H1 (cell line): Measurements from ENCODE around the gene DPT. TPM values are rescaled to one million over a fixed set of nuclear protein-coding genes. Genes with fewer than 3 reads are reported as not detected.

Source experiments
- CTCF ChIA-PET: fragments of 300-600 bp; sonication (Branson Sonifier 250); formaldehyde crosslinking; loops from one replicate; lab custom pipeline; 2021; ENCODE audit not compliant: partially characterized antibody; lab: Charles Lee
- POLR2A ChIA-PET: fragments of 300-600 bp; sonication (Branson Sonifier 250); formaldehyde crosslinking; loops from one replicate; lab custom pipeline; 2021; ENCODE audit warnings: inconsistent platforms; ENCODE audit not compliant: partially characterized antibody; lab: Charles Lee
- DNase-seq, 2 experiments: peaks; one replicate each; pipeline versions ENCODE4 v3.0.0 to v3.0.0-alpha.2; 2010 to 2022; ENCODE audit warnings: low spot score in 2 of 2, low read depth in 1 of 2, mixed read lengths in 1 of 2
- FAIRE-seq: peaks from 2 replicates; lab custom pipeline; 2011; peaks lifted over from hg19 to GRCh38; lab: Jason Lieb, UNC
- H2AFZ ChIP-seq: 2 replicates; pipeline ENCODE4 v1.8.1; 2012; ENCODE audit warnings: low read length, inconsistent platforms
- H2AK5ac ChIP-seq: 2 replicates; pipeline ENCODE4 v1.6.1; 2013; ENCODE audit warnings: low read depth, low read length
- H2BK120ac ChIP-seq: replicated peaks from 2 replicates; pipeline ENCODE3; 2013; ENCODE audit warnings: low read depth, low read length, inconsistent platforms
- H2BK12ac ChIP-seq: 2 replicates; pipeline ENCODE4 v1.6.1; 2013; ENCODE audit warnings: low read depth, low read length
- H2BK15ac ChIP-seq: 2 replicates; pipeline ENCODE4 v1.6.1; 2013; ENCODE audit warnings: low read length
- H2BK20ac ChIP-seq: 2 replicates; pipeline ENCODE4 v1.6.1; 2013; ENCODE audit warnings: low read length
- H2BK5ac ChIP-seq: 2 replicates; pipeline ENCODE4 v1.6.1; 2013; ENCODE audit warnings: low read depth, low read length
- H3K14ac ChIP-seq: 2 replicates; pipeline ENCODE4 v1.6.1; 2013; ENCODE audit warnings: inconsistent platforms; ENCODE audit not compliant: insufficient read length
- H3K18ac ChIP-seq: 2 replicates; pipeline ENCODE4 v1.6.1; 2013; ENCODE audit warnings: low read length; ENCODE audit errors: extremely low read depth
- H3K23ac ChIP-seq: 2 replicates; pipeline ENCODE4 v1.6.1; 2013; ENCODE audit warnings: inconsistent platforms; ENCODE audit not compliant: insufficient read length
- H3K23me2 ChIP-seq: 2 replicates; pipeline ENCODE4 v1.6.1; 2013; ENCODE audit warnings: low read depth, low read length
- H3K27ac ChIP-seq: 2 replicates; pipeline ENCODE4 v1.6.1; 2011; ENCODE audit warnings: low read depth, low read length, inconsistent platforms
- H3K27me3 ChIP-seq, 4 experiments: replicated peaks in 1 of 4; 1 replicate in 1 of 4; 2 replicates in 3 of 4; pipeline versions ENCODE4 v1.6.1 to v1.8.1; 2011 to 2013; ENCODE audit warnings: low read length in 3 of 4, mild to moderate bottlenecking in 3 of 4, inconsistent platforms in 2 of 4, mixed read lengths in 2 of 4, moderate library complexity in 1 of 4; ENCODE audit not compliant: control insufficient read depth in 3 of 4, insufficient read depth in 3 of 4; ENCODE audit errors: extremely low read depth in 1 of 4
- H3K36me3 ChIP-seq, 4 experiments: 2 replicates each; pipeline versions ENCODE4 v1.6.1 to v1.8.1; 2011 to 2013; ENCODE audit warnings: mild to moderate bottlenecking in 4 of 4, low read length in 3 of 4, moderate library complexity in 2 of 4, control low read depth in 1 of 4, inconsistent platforms in 1 of 4; ENCODE audit not compliant: insufficient read depth in 4 of 4, control insufficient read depth in 2 of 4
- H3K4ac ChIP-seq: replicated peaks from 2 replicates; pipeline ENCODE3; 2013; ENCODE audit warnings: low read length, low read depth, mixed read lengths, inconsistent platforms; ENCODE audit not compliant: insufficient read length
- H3K4me1 ChIP-seq, 4 experiments: replicated peaks in 1 of 4; 1 replicate in 1 of 4; 2 replicates in 3 of 4; pipeline versions ENCODE4 v1.6.1 to v1.8.1; 2011 to 2013; ENCODE audit warnings: low read length in 3 of 4, inconsistent platforms in 2 of 4, mixed read lengths in 1 of 4; ENCODE audit not compliant: insufficient read depth in 4 of 4, control insufficient read depth in 3 of 4
- H3K4me2 ChIP-seq, 2 experiments: 2 replicates each; pipeline versions ENCODE4 v1.6.1 to v1.8.1; 2011 to 2013; ENCODE audit warnings: low read depth in 2 of 2, low read length in 2 of 2, control low read depth in 1 of 2, inconsistent platforms in 1 of 2, mild to moderate bottlenecking in 1 of 2; ENCODE audit not compliant: insufficient read depth in 1 of 2
- H3K4me3 ChIP-seq, 4 experiments: fragments of 200-600, 300-600 bp in 1 of 4; sonication (generic), shearing (Covaris generic), sonication (Bioruptor Twin) in 1 of 4; 2 replicates each; pipeline versions ENCODE4 v1.5.1 to v1.8.1; 2011 to 2016; ENCODE audit warnings: low read length in 4 of 4, low read depth in 3 of 4, control low read depth in 2 of 4, inconsistent platforms in 2 of 4, mild to moderate bottlenecking in 2 of 4, mixed read lengths in 1 of 4, moderate library complexity in 1 of 4; ENCODE audit not compliant: insufficient read depth in 2 of 4; ENCODE audit errors: extremely low read depth in 1 of 4
- H3K56ac ChIP-seq: replicated peaks from 2 replicates; pipeline ENCODE3; 2013; ENCODE audit warnings: low read depth, mild to moderate bottlenecking, mixed read lengths, low read length, inconsistent platforms; ENCODE audit not compliant: insufficient read length
- H3K79me1 ChIP-seq: 2 replicates; pipeline ENCODE4 v1.6.1; 2013; ENCODE audit warnings: low read depth, low read length, control low read depth
- H3K79me2 ChIP-seq, 2 experiments: 2 replicates each; pipeline versions ENCODE4 v1.6.1 to v1.8.1; 2012 to 2013; ENCODE audit warnings: low read length in 2 of 2, mild to moderate bottlenecking in 2 of 2, inconsistent platforms in 1 of 2; ENCODE audit not compliant: insufficient read depth in 2 of 2, control insufficient read depth in 1 of 2
- H3K9ac ChIP-seq, 4 experiments: replicated peaks in 1 of 4; 1 replicate in 1 of 4; 2 replicates in 3 of 4; pipeline versions ENCODE4 v1.6.1 to v1.8.1; 2011 to 2013; ENCODE audit warnings: low read depth in 3 of 4, low read length in 3 of 4, control low read depth in 2 of 4, mild to moderate bottlenecking in 2 of 4, moderate library complexity in 2 of 4, inconsistent platforms in 1 of 4; ENCODE audit errors: extremely low read depth in 1 of 4
- H3K9me3 ChIP-seq, 2 experiments: 2 replicates each; pipeline versions ENCODE4 v1.6.1 to v1.8.1; 2012 to 2013; ENCODE audit warnings: mild to moderate bottlenecking in 2 of 2, moderate library complexity in 2 of 2, control low read depth in 1 of 2, inconsistent platforms in 1 of 2, low read depth in 1 of 2, low read length in 1 of 2, mixed read lengths in 1 of 2; ENCODE audit not compliant: insufficient read depth in 2 of 2
- H4K20me1 ChIP-seq, 2 experiments: replicated peaks in 1 of 2; 2 replicates each; pipeline versions ENCODE3 to v1.8.1; 2011 to 2013; ENCODE audit warnings: inconsistent platforms in 2 of 2, low read length in 2 of 2, mild to moderate bottlenecking in 1 of 2; ENCODE audit not compliant: insufficient read depth in 2 of 2, control insufficient read depth in 1 of 2
- H4K5ac ChIP-seq: 2 replicates; pipeline ENCODE4 v1.6.1; 2013; ENCODE audit warnings: low read length, low read depth, mixed read lengths, inconsistent platforms; ENCODE audit not compliant: insufficient read length
- H4K8ac ChIP-seq: 2 replicates; pipeline ENCODE4 v1.8.0; 2013; ENCODE audit warnings: mild to moderate bottlenecking, moderate library complexity, low read length, inconsistent platforms; ENCODE audit not compliant: insufficient read depth; ENCODE audit errors: extremely low read depth
- H4K91ac ChIP-seq: replicated peaks from 2 replicates; pipeline ENCODE3; 2013; ENCODE audit warnings: low read length, mixed read lengths, inconsistent platforms; ENCODE audit not compliant: insufficient read length
- ASH2L ChIP-seq: fragments of 200-600, 300-600 bp; sonication (generic); IDR thresholded peaks from one replicate; pipeline ENCODE4 v1.7.1; 2017; ENCODE audit warnings: low read length
- CHD2 ChIP-seq: IDR thresholded peaks from 2 replicates; pipeline ENCODE4 v1.6.1; 2012; ENCODE audit warnings: low read length, improper control_type of control experiment
- EZH2 ChIP-seq: fragments of 200-600 bp; sonication (generic); IDR thresholded peaks from 2 replicates; pipeline ENCODE4 v1.7.1; 2012; ENCODE audit warnings: low read depth, mild to moderate bottlenecking, moderate library complexity, low read length, inconsistent platforms; ENCODE audit not compliant: severe bottlenecking
- FOSL1 ChIP-seq: IDR thresholded peaks from 2 replicates; pipeline ENCODE4 v1.6.1; 2011; ENCODE audit warnings: mild to moderate bottlenecking, low read depth, low read length, moderate library complexity; ENCODE audit not compliant: insufficient read depth
- GABPA ChIP-seq: IDR thresholded peaks from 2 replicates; pipeline ENCODE4 v1.6.1; 2011; ENCODE audit warnings: mild to moderate bottlenecking, low read length, moderate library complexity, borderline replicate concordance; ENCODE audit not compliant: insufficient read depth
- NRF1 ChIP-seq: IDR thresholded peaks from 2 replicates; pipeline ENCODE4 v1.6.1; 2011; ENCODE audit warnings: mild to moderate bottlenecking, low read depth, low read length, improper control_type of control experiment
- RBBP5 ChIP-seq: IDR thresholded peaks from 2 replicates; pipeline ENCODE4 v1.7.1; 2012; ENCODE audit warnings: low read depth, mild to moderate bottlenecking, inconsistent platforms, low read length, moderate library complexity, borderline replicate concordance
- ZNF274 ChIP-seq: IDR thresholded peaks from 2 replicates; pipeline ENCODE4 v1.7.0; 2012; ENCODE audit warnings: low read length, borderline replicate concordance; ENCODE audit errors: extremely low read depth
- WGBS, 2 experiments: shearing (Covaris generic) in 1 of 2; methylation state at CpG; one replicate each; pipeline versions ENCODE4 v1.1.6 to v1.1.7; 2013 to 2015; ENCODE audit warnings: low lambda C conversion rate in 2 of 2, mixed read lengths in 2 of 2, inconsistent platforms in 1 of 2, low coverage in 1 of 2, missing lambda C conversion rate in 1 of 2; ENCODE audit not compliant: insufficient replicate concordance in 2 of 2, insufficient coverage in 1 of 2, insufficient read length in 1 of 2; ENCODE audit errors: extremely low coverage in 1 of 2, missing lambda C conversion rate in 1 of 2; 5-methylcytosine and 5-hydroxymethylcytosine counted together
- polyA plus RNA-seq, 7 experiments: library from polyadenylated mRNA; depleted of rRNA in 3 of 7; stranded (reverse) in 5 of 7; unstranded in 2 of 7; fragments of >200 nt in 5 of 7; fragments of 200-250 nt in 2 of 7; gene quantifications; 1 replicate in 5 of 7; 2 replicates in 1 of 7; 4 replicates in 1 of 7; pipeline versions ENCODE4 v1.2.1 to v1.2.3, GENCODE V29; 2011 to 2013; ENCODE audit warnings: missing spikeins in 2 of 7, mixed read lengths in 2 of 7
- total RNA-seq: library from RNA; stranded (reverse); fragmentation: NEBNext Ultra II Directional; extraction: Animal tissue kit (Norgen Biotek cat#: 25700); gene quantifications from 2 replicates; pipeline ENCODE4 v1.2.1, GENCODE V29; 2021
- TF ChIP-seq, protein P1 (sequence below): IDR thresholded peaks from 2 replicates; pipeline ENCODE4 v1.6.1; 2011; ENCODE audit warnings: low read length, improper control_type of control experiment

The DPT gene
- total and polyA plus RNA-seq, 2 of the 8 experiments (the other 6 are each of a cell fraction or from before 2014, with no cell fraction given): not detected

DNA sequence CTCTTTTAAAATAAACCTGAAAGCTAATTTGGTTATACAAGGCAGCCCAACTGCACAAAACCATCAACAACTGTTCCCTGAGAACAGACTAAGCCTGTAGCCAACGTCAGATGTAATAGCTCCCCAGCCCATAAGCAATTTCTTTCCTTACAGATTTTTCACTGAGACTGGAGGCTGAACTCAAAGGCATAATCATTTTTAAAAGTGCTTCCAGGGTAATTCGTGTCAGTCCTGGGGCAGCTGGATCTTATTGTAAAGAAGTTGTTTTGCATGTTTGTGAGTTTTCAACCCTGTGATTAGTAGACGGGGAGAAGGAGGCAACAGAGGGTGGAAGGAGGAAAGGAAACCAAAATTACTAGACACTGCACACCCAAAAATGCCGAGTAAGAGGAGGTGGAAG, 3.2 kb downstream of the DPT start:
- Histone ChIP-seq H3K9ac (no peak overlapping the region), H3K27me3 (no peaks in the 10 kb centered on the region), H3K4me1 (no peaks in the 10 kb centered on the region), H2BK20ac (no peak overlapping the region), H3K18ac (no peak overlapping the region), H3K4ac (no peak overlapping the region), H2AK5ac (no peak overlapping the region), H2BK120ac (no peak overlapping the region), H4K8ac (no peak overlapping the region), H3K23ac (no peak overlapping the region), H3K23me2 (no peaks in the 10 kb centered on the region), H2AFZ (no peak overlapping the region), H2BK15ac (no peak overlapping the region), H3K27ac (no peak overlapping the region), H2BK12ac (no peak overlapping the region), H4K20me1 (no peaks in the 10 kb centered on the region), H3K79me1 (no peaks in the 10 kb centered on the region), H3K79me2 (no peaks in the 10 kb centered on the region), H3K4me3 (no peak overlapping the region), H3K56ac (no peak overlapping the region), H3K4me2 (no peak overlapping the region), H3K36me3 (no peaks in the 10 kb centered on the region), H3K14ac (no peak overlapping the region), H4K91ac (no peak overlapping the region), H3K9me3 (no peaks in the 10 kb centered on the region), H4K5ac (no peak overlapping the region), H2BK5ac (no peak overlapping the region)
- DNase-seq (no peak), FAIRE-seq (no peak)
- TF ChIP-seq EZH2 (no peak), RBBP5 (no peak), NRF1 (no peak), FOSL1 (no peak), ASH2L (no peak), GABPA (no peak), CHD2 (no peak), ZNF274 (no peak)
- TF ChIP-seq, protein P1, sequence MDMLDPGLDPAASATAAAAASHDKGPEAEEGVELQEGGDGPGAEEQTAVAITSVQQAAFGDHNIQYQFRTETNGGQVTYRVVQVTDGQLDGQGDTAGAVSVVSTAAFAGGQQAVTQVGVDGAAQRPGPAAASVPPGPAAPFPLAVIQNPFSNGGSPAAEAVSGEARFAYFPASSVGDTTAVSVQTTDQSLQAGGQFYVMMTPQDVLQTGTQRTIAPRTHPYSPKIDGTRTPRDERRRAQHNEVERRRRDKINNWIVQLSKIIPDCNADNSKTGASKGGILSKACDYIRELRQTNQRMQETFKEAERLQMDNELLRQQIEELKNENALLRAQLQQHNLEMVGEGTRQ: no peak
- CTCF ChIA-PET: interaction anchor here (0.6 kb wide), 2 partner anchors 94 to 451 kb away, joined by 3 to 4 read pairs; no protein-coding TSS in a partner anchor
- WGBS, 2 experiments: 75% methylated on average over 4 of the region's 4 CpGs; no CpG with 5 or more reads in 1 of the 2 experiments
- POLR2A ChIA-PET: no interaction called here
